ENCODE measurements around the gene NDUFAB1. TPM values are rescaled to one million over a fixed set of nuclear protein-coding genes. Genes with fewer than 3 reads are reported as not detected.

NDUFAB1 gene
- total and polyA plus RNA-seq, 2 of the 13 experiments (the other 11 are each of a cell fraction or from before 2014, with no cell fraction given), result 221 to 601 TPM

DNA sequence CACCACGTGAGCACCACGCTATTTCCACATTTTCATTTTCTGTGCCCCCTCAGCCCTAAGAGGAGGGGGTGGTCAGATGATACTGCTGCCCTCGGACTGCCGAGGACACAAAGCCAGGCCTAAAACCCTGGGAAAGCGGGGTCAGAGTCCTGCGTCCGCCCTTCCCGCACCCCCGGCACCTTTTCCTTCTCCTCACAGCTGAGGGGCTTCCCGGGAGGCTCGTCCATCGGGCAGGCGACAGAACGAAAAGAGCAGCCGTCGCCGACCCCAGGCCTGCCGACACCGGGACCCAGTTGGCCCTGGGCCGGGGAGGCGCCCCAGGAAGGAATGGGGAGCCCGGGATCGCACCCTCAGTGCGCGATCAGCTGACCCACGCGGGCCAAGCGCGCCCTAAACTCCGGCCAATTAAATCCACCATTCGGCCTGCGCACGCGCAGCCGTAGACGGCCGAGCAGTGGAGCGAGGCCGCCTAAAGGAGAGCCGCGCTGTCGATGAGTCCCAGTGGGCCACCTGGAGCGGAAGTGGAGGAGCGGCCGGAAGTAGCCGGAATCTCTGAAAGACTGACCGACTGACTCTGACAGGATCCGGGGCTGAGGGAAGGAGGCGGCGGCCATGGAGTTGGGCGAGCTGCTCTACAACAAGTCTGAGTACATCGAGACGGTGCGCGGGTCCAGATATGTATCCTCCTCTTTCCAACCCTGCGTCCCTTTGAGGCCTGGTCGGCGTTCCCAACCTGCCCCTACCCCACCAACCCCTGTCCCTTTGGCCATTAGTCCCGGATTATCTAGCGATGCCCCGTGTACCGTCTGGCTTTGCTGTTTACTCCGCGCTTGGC lies 45.0 kb upstream of the NDUFAB1 start, which contains the start of the genes DCTN5 and PALB2 (continued):
- TF ChIP-seq, protein P1, sequence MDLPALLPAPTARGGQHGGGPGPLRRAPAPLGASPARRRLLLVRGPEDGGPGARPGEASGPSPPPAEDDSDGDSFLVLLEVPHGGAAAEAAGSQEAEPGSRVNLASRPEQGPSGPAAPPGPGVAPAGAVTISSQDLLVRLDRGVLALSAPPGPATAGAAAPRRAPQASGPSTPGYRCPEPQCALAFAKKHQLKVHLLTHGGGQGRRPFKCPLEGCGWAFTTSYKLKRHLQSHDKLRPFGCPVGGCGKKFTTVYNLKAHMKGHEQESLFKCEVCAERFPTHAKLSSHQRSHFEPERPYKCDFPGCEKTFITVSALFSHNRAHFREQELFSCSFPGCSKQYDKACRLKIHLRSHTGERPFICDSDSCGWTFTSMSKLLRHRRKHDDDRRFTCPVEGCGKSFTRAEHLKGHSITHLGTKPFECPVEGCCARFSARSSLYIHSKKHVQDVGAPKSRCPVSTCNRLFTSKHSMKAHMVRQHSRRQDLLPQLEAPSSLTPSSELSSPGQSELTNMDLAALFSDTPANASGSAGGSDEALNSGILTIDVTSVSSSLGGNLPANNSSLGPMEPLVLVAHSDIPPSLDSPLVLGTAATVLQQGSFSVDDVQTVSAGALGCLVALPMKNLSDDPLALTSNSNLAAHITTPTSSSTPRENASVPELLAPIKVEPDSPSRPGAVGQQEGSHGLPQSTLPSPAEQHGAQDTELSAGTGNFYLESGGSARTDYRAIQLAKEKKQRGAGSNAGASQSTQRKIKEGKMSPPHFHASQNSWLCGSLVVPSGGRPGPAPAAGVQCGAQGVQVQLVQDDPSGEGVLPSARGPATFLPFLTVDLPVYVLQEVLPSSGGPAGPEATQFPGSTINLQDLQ (CRISPR knock-in tag; IDR thresholded peaks at IDR 0.05), result peak; percentile 71; the same call in 1 of the 2 replicates
- TF ChIP-seq ZC3H13 (CRISPR knock-in tag; IDR thresholded peaks at IDR 0.05) (0 out of 2 replicates have a peak, but pooled peaks have one; percentile 73), KLF15 (CRISPR knock-in tag; IDR thresholded peaks at IDR 0.05; ENCODE audit: borderline replicate concordance) (peak; percentile 88), FOXK2 (IDR thresholded peaks at IDR 0.05) (peak; percentile 59), CENPX (CRISPR knock-in tag; IDR thresholded peaks at IDR 0.05) (no peak), MEIS1 (CRISPR knock-in tag; IDR thresholded peaks at IDR 0.05; ENCODE audit: borderline replicate concordance) (no peak; the same call in 1 of the 2 replicates), AGO2 (optimal IDR thresholded peaks at IDR 0.05; ENCODE audit: low read depth, low read length) (peak; percentile 92)
- TF ChIP-seq, protein P2, sequence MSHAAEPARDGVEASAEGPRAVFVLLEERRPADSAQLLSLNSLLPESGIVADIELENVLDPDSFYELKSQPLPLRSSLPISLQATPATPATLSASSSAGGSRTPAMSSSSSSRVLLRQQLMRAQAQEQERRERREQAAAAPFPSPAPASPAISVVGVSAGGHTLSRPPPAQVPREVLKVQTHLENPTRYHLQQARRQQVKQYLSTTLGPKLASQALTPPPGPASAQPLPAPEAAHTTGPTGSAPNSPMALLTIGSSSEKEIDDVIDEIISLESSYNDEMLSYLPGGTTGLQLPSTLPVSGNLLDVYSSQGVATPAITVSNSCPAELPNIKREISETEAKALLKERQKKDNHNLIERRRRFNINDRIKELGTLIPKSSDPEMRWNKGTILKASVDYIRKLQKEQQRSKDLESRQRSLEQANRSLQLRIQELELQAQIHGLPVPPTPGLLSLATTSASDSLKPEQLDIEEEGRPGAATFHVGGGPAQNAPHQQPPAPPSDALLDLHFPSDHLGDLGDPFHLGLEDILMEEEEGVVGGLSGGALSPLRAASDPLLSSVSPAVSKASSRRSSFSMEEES (CRISPR knock-in tag; IDR thresholded peaks at IDR 0.05), result peak; percentile 90
- TF ChIP-seq, protein P3, sequence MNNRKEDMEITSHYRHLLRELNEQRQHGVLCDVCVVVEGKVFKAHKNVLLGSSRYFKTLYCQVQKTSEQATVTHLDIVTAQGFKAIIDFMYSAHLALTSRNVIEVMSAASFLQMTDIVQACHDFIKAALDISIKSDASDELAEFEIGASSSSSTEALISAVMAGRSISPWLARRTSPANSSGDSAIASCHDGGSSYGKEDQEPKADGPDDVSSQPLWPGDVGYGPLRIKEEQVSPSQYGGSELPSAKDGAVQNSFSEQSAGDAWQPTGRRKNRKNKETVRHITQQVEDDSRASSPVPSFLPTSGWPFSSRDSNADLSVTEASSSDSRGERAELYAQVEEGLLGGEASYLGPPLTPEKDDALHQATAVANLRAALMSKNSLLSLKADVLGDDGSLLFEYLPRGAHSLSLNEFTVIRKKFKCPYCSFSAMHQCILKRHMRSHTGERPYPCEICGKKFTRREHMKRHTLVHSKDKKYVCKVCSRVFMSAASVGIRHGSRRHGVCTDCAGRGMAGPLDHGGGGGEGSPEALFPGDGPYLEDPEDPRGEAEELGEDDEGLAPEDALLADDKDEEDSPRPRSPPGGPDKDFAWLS (CRISPR knock-in tag; IDR thresholded peaks at IDR 0.05; ENCODE audit: borderline replicate concordance), result peak; percentile 98
- TF ChIP-seq, protein P4, sequence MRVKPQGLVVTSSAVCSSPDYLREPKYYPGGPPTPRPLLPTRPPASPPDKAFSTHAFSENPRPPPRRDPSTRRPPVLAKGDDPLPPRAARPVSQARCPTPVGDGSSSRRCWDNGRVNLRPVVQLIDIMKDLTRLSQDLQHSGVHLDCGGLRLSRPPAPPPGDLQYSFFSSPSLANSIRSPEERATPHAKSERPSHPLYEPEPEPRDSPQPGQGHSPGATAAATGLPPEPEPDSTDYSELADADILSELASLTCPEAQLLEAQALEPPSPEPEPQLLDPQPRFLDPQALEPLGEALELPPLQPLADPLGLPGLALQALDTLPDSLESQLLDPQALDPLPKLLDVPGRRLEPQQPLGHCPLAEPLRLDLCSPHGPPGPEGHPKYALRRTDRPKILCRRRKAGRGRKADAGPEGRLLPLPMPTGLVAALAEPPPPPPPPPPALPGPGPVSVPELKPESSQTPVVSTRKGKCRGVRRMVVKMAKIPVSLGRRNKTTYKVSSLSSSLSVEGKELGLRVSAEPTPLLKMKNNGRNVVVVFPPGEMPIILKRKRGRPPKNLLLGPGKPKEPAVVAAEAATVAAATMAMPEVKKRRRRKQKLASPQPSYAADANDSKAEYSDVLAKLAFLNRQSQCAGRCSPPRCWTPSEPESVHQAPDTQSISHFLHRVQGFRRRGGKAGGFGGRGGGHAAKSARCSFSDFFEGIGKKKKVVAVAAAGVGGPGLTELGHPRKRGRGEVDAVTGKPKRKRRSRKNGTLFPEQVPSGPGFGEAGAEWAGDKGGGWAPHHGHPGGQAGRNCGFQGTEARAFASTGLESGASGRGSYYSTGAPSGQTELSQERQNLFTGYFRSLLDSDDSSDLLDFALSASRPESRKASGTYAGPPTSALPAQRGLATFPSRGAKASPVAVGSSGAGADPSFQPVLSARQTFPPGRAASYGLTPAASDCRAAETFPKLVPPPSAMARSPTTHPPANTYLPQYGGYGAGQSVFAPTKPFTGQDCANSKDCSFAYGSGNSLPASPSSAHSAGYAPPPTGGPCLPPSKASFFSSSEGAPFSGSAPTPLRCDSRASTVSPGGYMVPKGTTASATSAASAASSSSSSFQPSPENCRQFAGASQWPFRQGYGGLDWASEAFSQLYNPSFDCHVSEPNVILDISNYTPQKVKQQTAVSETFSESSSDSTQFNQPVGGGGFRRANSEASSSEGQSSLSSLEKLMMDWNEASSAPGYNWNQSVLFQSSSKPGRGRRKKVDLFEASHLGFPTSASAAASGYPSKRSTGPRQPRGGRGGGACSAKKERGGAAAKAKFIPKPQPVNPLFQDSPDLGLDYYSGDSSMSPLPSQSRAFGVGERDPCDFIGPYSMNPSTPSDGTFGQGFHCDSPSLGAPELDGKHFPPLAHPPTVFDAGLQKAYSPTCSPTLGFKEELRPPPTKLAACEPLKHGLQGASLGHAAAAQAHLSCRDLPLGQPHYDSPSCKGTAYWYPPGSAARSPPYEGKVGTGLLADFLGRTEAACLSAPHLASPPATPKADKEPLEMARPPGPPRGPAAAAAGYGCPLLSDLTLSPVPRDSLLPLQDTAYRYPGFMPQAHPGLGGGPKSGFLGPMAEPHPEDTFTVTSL (CRISPR knock-in tag; IDR thresholded peaks at IDR 0.05; ENCODE audit: borderline replicate concordance), result peak; percentile 27; the same call in 1 of the 2 replicates
- TF ChIP-seq, protein P5, sequence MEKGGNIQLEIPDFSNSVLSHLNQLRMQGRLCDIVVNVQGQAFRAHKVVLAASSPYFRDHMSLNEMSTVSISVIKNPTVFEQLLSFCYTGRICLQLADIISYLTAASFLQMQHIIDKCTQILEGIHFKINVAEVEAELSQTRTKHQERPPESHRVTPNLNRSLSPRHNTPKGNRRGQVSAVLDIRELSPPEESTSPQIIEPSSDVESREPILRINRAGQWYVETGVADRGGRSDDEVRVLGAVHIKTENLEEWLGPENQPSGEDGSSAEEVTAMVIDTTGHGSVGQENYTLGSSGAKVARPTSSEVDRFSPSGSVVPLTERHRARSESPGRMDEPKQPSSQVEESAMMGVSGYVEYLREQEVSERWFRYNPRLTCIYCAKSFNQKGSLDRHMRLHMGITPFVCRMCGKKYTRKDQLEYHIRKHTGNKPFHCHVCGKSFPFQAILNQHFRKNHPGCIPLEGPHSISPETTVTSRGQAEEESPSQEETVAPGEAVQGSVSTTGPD (CRISPR knock-in tag; IDR thresholded peaks at IDR 0.05), result peak; percentile 71; the same call in 1 of the 2 replicates

All from HepG2 (cell line).